VCaP (cell line): ENCODE results near the gene ALDH1A1.

Source experiments
- H3K27ac ChIP-seq: fragments of 450-650 bp; 2 replicates; pipeline ENCODE4 v1.5.1; 2017
- TF ChIP-seq, protein P1 (sequence below): fragments of 450-650 bp; conservative IDR thresholded peaks from 2 replicates; pipeline ENCODE4 v1.5.1; 2017; ENCODE audit warnings: mild to moderate bottlenecking, moderate library complexity

ALDH1A1 gene

DNA sequence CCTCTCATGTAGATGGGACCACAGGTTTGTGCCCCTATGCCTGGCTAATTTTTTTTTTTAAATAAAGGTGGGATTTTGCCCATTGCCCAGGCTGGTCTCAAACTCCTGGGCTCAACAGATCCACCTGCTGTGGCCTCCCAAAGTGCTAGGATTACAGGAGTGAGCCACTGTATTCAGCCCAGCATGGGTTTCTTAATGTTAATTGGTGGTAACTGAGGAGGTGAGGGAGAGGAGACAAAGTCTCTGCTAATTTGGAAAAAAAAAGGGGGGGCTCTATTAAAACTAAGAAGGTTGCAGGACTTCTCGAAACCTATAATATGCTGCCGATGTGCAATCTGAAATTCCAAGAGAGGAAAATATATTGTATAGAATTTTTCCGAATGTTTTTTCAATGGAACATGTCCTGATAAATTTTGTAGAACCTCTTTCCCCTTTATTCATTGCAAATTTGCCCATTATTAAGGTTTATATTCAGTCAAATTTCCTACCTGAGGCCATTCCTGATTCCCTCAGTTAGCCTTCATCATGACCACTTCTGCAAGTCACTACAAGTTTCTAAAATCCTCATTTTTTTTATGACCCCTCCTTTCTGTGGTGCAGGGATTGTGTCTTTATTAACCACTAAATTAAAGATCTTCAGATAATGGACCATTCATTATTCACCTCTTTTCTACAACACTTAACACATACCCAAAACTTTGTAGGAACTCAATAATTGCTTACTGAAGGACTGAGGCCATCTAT lies 52.9 kb downstream of the ALDH1A1 start:
- TF ChIP-seq, protein P1, sequence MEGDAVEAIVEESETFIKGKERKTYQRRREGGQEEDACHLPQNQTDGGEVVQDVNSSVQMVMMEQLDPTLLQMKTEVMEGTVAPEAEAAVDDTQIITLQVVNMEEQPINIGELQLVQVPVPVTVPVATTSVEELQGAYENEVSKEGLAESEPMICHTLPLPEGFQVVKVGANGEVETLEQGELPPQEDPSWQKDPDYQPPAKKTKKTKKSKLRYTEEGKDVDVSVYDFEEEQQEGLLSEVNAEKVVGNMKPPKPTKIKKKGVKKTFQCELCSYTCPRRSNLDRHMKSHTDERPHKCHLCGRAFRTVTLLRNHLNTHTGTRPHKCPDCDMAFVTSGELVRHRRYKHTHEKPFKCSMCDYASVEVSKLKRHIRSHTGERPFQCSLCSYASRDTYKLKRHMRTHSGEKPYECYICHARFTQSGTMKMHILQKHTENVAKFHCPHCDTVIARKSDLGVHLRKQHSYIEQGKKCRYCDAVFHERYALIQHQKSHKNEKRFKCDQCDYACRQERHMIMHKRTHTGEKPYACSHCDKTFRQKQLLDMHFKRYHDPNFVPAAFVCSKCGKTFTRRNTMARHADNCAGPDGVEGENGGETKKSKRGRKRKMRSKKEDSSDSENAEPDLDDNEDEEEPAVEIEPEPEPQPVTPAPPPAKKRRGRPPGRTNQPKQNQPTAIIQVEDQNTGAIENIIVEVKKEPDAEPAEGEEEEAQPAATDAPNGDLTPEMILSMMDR, result no peak
- H3K27ac ChIP-seq, result no peak overlapping the region

DNA sequence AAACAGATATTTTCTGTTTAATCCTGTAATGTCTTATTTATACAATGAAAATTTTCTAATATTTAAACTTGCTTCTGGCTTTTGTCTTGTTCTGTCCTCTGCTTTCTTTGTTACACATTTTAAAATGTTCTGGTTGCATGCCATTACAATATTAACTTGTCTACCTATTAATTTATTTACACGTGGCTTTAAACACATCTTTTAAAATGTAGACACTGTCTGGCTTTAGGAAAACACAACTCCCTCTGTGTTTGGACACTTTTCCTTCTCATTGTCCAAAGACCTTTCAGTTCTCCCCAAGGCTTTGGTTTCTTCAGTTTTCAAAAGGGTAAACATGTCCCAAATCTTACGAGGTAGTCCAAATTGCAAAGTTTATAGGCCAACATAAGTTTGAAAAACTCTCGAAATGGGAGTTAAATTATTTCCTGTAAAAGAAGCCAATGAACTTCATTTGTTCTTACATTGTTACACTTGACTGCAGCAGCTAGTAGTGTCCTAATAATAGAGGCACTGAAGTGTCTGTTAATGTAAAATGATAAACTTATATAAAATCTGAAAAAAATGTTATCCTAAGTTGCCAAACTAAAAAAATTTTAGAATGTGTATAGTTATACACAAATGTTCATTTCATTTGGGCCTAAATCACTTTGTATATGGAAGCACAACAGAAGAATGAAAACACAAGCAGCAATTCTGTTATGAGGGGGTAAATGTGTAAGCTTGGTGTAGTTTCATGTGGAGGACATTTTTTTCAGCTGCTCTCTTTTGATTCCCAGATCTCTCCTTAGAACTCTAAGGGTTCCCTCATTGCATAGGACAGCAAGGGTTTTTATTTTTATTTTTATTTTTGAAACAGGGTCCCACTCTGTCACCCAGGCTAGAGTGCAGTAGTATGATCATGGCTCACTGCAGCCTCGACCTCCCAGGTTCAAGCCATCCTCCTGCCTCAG lies 53.8 kb downstream of the ALDH1A1 start:
- TF ChIP-seq, protein P1, result no peak

DNA sequence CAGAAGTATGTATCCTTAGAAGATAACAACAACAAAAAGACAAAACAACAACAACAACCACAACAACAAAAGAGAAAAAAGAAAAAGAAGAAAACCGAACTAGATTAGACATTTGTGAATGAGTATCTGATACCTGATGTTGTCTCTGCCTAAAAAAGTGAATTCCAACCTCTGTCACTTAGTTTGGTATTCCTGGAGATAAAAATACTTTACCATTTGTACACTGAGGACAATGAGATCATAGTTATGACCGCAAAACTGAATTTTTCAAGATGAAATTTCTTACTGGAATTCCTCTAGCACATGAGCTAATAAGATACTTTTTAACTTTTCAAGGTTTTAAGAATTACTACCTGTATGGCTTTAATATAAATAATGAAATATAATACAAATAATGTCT lies 54.5 kb downstream of the ALDH1A1 start:
- H3K27ac ChIP-seq, result no peak overlapping the region
- TF ChIP-seq, protein P1, result no peak

More for the DNA sequence above, 53.8 kb downstream of the ALDH1A1 start:
- H3K27ac ChIP-seq, result no peak overlapping the region

DNA sequence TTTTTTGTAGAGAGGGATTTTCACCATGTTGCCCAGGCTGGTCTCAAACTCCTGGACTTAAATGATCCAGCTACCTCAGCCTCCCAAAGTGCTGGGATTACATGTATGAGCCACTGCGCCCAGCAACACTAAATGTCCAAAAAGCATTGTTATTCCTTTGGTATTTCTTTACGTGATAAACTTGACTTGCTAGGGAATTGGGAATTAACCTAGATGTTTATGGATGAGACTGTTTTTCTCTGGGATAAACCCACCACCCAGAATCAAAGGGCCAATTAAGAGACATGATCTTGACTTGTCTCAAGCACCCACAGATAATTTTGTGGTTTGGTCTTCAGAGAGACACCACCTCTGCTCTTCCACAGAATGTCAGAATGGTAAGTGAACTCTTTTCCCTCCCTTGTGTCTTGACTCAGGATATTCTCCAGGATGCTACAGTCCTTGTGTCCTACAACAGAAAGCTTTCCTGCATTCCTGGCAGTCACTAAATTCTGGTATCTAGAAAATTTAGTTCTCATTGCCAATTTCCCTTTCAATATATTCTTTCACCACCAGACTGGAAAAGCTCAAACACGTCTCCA lies 55.7 kb downstream of the ALDH1A1 start:
- TF ChIP-seq, protein P1, result no peak
- no peak overlapping the region for H3K27ac ChIP-seq

DNA sequence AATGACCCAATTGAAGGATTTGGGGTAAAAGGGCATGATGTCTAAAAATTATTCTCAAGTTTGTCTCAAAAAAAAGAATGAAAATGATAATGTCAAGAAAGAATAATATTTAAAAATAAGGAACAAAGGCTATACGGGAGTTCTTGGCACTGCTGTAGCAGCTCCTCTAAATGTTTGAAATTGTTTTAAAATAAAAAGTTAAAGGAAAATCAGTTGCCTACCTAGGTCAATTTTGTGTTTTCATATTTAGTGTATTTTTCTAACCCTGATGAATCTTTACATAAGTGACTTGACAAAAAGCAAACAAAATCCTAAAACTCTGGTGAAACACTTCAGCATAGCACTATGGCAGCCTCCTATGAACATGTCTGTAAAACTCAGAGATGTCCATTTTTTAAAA lies 56.4 kb downstream of the ALDH1A1 start:
- H3K27ac ChIP-seq, result no peak overlapping the region
- TF ChIP-seq, protein P1, result no peak

DNA sequence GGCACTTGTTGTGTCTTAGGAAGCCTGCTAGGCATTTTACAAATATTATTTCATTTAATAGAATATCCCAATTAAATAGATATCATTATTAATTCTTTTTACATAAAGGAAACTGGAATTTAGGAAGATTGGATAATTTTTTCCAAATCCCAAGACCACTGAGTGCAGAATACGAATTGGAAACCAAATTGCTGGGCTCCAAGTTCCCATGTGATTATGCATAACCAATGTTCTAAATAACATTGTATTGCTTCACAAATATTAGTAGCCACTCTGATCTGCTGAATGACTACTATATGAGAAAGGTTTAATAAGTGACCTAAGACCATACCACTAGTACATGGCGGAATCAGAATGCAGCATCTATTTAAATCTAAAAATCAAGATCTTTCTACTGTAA lies 57.7 kb downstream of the ALDH1A1 start:
- no peak overlapping the region for H3K27ac ChIP-seq

More for the DNA sequence above, 57.7 kb downstream of the ALDH1A1 start:
- TF ChIP-seq, protein P1, result no peak
